ENCODE data around the gene ORC4.

Gene ORC4

GRCh38 chr2:148020111-148021058, at the start of gene ORC4:
TSS of gene ORC4 (minus strand) at chr2:148020737. CDS start at chr2:147975958, 44,779 bp downstream.
- DNase-seq = peak; percentile 98 to 99

- DNase-seq = no peak
Observed at GRCh38 chr2:148067801-148068200, 47.3 kb upstream of the ORC4 start.

GRCh38 chr2:148065936-148066335, 45.4 kb upstream of the ORC4 start:
- DNase-seq = no peak

GRCh38 chr2:148063633-148064032, 43.1 kb upstream of the ORC4 start:
- no peak for DNase-seq

DNA sequence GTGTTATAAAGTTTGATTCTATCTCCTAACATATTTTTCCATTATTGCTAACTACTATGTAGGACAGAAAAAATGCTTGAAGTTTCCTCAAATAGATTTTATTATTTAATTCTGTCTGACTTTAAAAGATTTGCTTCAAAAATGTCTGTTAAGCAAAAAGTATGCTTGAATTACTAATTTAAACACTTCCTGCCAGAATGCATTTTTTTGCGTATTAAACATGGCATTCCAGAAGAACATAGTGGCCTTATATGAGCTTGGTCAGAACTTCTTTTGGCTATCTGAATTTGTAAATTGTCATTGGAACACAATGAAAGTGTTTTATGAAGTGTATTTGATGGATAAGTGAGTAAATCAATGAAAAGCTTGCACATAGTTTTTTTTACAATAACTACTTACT, 38.1 kb upstream of the ORC4 start:
- no peak for DNase-seq

DNA sequence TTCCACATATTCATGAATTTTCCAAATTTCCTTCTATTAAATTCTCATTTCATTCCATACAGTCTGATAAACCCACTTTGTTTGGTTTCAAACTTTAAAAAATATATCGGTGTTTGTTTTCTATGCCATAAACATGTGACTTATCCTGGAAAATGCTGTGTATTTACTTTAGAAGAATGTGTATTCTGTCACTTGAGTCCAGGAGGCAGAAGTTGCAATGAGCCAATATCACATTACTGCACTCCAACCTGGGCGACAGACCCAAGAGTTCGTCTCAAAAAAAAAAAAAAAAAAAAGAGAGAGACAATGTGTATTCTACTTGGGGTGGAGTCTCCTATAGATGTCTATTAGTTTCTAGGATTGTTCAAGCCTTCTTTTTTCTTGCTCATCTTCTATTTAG, 32.1 kb upstream of the ORC4 start:
- DNase-seq = no peak

GRCh38 chr2:148049284-148049683, 28.7 kb upstream of the ORC4 start:
- no peak for DNase-seq

- DNase-seq = no peak
Observed at GRCh38 chr2:148048475-148049221, 28.1 kb upstream of the ORC4 start.

DNA sequence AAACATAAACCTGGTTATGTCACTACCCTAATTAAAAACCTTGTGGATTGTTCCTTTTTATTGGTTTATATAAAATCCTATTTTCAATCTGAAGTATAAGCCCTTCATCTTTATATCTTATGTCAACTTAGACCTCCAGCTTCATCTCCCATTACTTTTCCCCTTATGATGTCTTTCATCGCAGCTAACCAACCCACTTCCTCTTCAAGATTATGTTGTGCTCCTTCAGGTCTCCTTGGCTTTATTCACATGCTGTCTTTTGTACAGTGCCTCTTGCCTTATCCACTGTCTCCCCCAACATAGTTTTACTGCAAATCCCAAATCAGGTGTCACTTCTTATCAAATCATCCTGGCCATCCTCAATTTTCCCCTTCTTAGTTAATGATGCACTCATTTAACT, 26.3 kb upstream of the ORC4 start:
- no peak for DNase-seq

DNA sequence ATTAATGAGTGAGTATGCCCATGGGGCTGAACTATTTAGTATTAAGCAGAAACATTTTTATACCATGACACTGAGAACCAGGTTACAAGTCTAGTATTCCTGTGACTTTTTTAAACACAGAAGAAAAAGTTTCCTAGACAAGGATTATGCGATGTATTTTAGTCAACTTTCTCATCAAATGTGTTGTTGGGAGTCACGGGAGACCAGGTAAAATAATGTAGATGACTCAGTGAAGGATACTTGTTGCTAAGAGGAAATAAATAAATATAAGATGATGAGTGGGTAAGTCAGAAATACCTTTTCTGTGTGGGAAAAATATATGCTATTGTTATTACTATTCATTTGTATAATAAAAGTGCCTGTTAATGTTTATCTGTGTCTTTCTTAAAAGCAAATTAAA, 23.8 kb upstream of the ORC4 start:
- DNase-seq = no peak

GRCh38 chr2:148042219-148042618, 21.7 kb upstream of the ORC4 start:
- no peak for DNase-seq

GRCh38 chr2:148039783-148040182, 19.2 kb upstream of the ORC4 start:
- DNase-seq = no peak

GRCh38 chr2:148032215-148032614, 11.7 kb upstream of the ORC4 start:
- no peak for DNase-seq

- no peak for DNase-seq
Observed at GRCh38 chr2:148031152-148031551, 10.6 kb upstream of the ORC4 start.

- no peak for DNase-seq
Observed at GRCh38 chr2:148028781-148029180, 8.2 kb upstream of the ORC4 start.

GRCh38 chr2:148027822-148028221, 7.3 kb upstream of the ORC4 start:
- no peak for DNase-seq

DNA sequence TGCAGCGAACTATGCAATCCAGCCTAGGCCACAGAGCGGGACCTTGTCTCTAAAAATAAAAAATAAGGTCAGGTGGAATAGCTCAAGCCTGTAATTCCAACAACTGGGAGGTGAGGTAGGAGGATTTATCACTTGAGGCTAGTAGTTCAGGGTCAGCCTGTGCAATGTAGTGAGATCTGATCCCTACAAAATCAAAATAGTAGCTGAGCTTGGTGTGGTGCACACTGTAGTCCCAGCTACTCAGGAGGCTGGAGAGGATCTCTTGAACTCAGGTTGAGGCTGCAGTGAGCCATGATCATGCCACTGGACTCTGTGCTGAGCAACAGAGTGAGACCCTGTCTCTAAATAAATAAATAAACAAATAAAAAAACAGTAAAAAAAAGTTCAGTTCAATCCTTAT, 6.0 kb upstream of the ORC4 start:
- DNase-seq = no peak

GRCh38 chr2:148023861-148024260, 3.3 kb upstream of the ORC4 start:
- peak in 1 of 2 donors; percentile 59 for DNase-seq

DNA sequence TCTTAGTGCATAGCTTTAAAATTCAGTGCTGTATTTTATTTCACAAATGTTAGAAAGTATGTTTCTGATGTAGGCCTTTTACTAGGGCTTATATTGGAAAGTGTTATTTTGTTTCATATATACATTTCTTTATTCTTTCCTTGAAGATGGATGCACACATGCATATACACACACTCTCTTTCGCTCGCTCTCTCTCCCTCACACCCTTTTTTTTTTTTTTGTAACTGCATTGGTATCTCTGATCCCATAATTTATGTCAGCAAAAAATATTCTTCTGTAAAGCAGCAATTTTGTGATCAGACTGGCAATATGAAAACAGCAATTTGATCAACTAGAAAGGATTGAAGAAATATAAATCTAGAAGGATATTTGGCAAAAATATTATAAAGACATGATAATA, 2.3 kb upstream of the ORC4 start:
- no peak for DNase-seq

DNA sequence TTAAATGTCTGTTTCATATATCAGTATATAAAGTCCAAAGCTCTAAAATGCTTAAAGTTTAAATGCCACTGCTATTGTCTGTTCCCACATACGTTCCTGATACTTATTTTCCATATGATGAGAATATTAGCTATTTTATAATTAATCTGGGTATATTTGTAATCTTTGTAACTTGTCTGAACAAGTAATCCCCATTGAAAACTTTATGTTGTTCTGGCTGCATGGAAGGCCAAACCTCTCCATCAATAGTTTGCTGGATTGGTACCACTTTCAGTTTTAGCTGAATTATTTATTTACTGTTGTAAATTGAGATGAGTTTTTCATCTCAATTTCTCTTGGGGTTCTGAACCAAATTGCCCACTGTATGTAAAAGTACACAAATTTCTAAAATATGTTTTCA, 1.8 kb upstream of the ORC4 start:
- peak in 1 of 2 donors; percentile 13 for DNase-seq

DNA sequence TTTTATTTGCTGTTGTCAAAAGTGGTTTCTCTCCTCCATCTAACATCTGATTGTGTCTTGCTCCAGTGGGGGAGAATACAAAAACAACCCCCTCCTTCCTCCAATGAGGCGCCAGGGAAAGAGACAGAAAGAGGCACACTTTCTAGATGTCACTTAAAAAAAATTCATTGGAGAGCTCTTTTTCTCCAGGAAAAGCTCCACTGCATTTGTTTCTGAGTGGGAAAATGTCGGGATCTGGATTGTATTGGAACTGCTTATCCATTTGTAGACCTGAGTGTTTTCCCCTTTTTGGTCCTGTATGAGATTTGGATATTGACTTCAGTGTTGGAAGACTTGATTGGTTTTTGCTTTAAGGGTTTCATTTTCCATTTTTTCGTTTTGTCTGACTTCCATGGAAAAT, 1.3 kb upstream of the ORC4 start:
- DNase-seq = no peak

GRCh38 chr2:148021059-148021861, 723 bp upstream of the ORC4 start, which contains the start of gene MBD5:
TSS of gene MBD5 (plus strand) at chr2:148021091.
- DNase-seq = peak; percentile 70 to 80

DNA sequence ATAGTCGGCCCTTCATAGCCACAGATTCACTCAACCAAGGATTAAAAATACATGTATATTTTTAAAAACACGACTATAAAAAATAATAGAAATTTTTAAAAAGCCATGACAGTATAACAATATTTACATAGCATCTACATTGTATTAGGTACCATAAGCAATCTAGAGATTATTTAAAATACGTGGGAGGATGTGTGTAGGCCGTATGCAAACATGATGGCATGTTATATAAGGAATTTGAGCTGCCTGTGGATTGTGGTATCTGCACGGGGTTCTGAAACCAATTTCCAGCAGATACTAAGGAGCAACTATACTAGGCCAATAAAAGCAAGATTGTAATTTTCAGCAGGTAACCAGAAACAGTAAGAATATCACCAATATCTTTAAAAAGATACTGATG, 5.9 kb downstream of the ORC4 start:
- DNase-seq = no peak

Measured in CD4-positive, alpha-beta T cell treated with Interferon alpha-2 for 1 hour (primary cell).